ENCODE results near the gene IFRD1.
"Not testable (repeated sequence)": the region's sequence is repeated elsewhere in the genome, so short reads cannot be mapped to it uniquely, and the experiment has no call there.

The IFRD1 gene

DNA sequence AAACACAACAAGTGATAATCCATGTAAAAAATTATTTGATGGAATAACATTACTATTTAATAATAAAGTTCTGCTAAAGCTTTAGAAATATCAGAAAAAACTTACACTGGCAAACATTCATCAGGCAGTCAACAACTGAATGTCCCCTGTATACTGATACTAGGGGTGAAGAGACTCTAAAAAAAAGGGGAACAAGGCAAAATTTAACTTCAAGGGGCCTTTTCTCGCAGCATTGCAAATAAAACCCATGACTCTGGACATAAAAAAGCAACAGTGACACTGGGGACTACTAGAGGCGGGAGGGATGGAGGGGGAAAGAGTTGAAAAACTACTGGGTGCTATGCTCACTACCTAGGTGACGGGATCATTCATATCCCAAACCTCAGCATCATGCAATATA lies 5.8 kb upstream of the IFRD1 start:
- no peak for DNase-seq (ENCODE audit: low spot score)

GRCh38 chr7:112446431-112446830 lies 3.8 kb upstream of the IFRD1 start:
- DNase-seq (ENCODE audit: low spot score): no peak

GRCh38 chr7:112447406-112447805 lies 2.9 kb upstream of the IFRD1 start:
- DNase-seq (ENCODE audit: low spot score): no peak

- no peak for DNase-seq (ENCODE audit: low spot score)
These were observed 1.9 kb upstream of the IFRD1 start for GRCh38 chr7:112448381-112448780.

DNA sequence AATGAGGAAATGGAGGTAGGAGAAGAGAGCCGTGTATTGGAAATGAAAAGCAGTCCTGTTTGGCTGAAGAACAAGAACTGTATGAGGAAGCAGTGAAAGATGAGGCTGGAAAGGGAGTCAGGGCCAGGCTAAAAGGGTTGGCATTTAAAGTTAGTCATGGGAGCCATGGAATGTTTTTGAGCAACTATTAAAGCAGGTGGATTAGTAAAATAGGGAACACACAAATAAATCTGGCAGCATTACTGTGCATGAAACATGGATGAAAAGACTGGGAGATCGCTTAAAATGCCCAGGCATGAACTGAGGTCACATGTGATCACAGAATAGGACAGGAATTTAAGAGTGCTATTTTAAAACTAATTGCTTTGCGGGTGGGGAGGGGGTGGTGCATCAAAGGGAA lies 1.4 kb upstream of the IFRD1 start:
- no peak for DNase-seq (ENCODE audit: low spot score)

- no peak for DNase-seq (ENCODE audit: low spot score)
These were observed 907 bp upstream of the IFRD1 start for GRCh38 chr7:112449353-112449752.

DNA sequence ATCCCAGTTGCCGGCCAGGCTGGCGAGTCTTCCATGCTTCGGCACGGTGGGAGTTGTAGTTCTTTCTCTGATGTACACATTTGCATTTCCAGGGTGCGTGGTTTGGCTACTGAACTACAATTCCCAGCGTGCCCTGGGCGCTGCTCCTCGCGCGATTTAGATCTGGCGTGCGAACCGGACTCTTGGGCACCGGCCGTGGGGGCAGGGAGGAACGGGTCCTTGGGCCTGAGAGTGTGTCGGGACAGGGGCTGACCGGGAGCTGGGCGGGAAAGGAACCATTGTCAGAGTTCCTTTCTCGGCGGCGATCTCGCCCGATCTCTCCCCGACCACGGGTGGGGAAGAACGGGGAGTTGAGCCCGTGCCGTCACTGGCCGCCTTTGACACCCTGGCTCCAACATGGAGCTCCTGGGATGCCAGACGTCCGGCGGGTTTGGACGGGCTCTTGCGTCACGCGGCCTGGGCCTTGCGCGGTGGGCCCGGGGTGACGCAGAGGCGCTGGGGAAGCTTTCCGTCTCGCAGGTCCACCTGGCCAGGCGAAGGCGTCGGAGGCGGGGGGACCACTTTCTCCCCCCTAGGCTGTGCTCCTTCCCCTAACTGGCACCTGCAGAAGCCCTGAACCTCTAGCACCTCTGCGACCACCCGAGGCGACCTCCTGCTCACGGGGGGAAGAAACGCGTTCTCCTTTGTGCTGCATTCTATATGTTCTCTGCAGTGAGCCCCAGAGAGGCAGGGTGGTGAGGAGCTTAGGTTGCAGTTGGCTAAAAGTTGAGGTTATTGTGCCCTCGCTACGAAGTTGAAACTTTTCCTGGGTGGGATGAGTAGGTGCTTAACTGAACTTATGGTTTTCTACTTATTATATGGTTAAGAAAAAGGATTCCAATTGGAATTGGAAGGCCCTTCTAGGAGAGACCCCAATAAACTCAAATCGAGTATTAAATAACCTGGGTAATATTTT lies 824 bp downstream of the IFRD1 start:
- DNase-seq (ENCODE audit: low spot score): peak; percentile 98

GRCh38 chr7:112452102-112452888 lies 2.0 kb downstream of the IFRD1 start:
- DNase-seq (ENCODE audit: low spot score): no peak

GRCh38 chr7:112453505-112454171 lies 3.4 kb downstream of the IFRD1 start:
- DNase-seq (ENCODE audit: low spot score): no peak

DNA sequence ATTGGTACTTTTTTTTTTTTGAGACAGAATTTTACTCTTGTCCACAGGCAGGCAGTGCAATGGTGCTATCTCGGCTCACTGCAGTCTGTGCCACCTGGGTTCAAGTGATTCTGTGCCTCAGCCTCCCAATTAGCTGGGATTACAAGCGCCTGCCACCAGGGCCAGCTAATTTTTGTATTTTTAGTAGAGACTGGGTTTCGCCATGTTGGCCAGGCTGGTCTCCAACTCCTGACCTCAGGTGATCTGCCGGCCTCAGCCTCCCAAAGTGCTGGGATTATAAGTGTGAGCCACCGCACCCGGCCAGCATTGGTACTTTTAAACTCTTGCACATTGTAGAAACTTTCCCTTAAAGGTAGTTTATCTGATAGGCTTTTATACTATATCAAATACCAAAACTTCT lies 3.9 kb downstream of the IFRD1 start:
- not testable (repeated sequence) for DNase-seq (ENCODE audit: low spot score)

GRCh38 chr7:112459645-112460044 lies 9.4 kb downstream of the IFRD1 start:
- no peak for DNase-seq (ENCODE audit: low spot score)

DNA sequence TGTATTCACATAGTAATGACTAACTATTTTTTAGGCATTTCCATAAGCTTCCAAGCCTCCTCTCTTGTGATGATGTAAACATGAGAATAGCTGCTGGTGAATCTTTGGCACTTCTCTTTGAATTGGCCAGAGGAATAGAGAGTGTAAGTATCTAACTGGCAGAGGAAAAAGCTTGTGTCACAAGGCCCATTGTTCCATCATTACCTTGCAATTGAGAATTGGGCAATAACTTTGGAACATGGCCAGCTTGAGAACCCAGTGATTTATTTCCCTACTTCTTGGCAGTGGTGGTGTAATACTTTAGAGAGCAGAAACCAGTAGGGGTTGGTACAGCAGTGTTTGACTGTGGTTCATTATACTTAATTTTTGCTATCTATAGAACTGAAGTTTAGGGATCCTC lies 12.0 kb downstream of the IFRD1 start:
- DNase-seq (ENCODE audit: low spot score): no peak

DNA sequence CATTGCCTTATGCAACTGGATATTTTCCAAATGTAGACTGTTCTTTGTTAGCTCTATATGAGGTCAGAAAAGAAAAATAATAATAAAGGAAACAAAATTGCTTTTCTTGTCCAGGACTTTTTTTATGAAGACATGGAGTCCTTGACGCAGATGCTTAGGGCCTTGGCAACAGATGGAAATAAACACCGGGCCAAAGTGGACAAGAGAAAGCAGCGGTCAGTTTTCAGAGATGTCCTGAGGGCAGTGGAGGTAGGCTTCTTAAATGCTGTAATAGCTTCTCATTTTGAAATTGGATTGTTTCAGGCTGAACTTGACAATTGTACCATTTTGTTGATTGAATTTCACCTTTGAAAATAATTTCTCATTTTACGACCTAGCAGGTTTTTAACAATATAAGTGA lies 17.6 kb downstream of the IFRD1 start:
- DNase-seq (ENCODE audit: low spot score): no peak

DNA sequence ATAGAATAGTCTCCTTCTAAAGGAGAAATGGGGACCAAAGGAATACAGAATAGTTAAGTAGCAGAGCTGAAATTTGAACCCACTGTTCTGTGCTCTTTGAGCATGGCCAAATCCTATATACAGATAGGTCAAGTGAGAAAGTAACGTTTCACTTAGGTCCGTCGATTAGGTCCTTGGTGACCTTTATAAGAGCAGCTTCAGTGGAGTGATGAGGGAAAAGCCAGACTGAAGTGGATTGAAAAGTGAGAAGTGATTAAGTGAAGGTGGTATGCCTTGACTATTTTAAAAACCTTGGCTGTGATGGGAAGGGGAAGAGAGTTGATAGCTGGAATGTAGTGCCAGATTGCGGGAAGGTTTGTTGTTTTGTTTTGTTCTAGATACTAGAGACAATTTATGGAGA lies 19.9 kb downstream of the IFRD1 start:
- no peak for DNase-seq (ENCODE audit: low spot score)

GRCh38 chr7:112476390-112477052 lies 26.3 kb downstream of the IFRD1 start:
- DNase-seq (ENCODE audit: low spot score): no peak

DNA sequence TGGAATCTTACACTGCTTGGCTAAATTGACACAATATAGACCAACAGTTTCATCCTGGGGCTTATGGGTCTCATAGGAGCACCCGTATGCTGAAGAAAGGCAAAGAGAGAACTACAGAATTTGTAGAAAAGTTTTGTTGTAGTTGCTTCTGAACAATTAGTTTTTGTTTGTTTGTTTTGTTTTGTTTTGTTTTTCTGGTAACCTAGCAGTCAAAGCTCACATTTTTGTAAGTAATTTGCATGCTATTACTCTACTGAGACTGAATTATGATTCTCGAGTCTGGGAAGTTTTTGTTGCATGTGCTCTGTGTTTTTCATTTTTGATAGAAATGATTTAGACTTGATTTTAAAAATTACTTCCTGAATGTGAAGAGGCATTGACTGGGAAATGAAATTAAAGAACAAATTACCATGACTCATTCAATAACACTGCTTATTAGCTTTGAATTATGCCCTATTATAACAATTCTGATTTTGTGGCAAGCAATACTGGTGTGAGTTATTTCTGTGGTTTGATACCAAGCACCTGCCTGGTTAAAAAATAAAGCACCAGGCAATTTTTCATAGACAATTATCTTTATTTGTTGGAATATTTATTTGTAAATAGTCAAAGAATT lies 31.0 kb downstream of the IFRD1 start:
- no peak for DNase-seq (ENCODE audit: low spot score)

DNA sequence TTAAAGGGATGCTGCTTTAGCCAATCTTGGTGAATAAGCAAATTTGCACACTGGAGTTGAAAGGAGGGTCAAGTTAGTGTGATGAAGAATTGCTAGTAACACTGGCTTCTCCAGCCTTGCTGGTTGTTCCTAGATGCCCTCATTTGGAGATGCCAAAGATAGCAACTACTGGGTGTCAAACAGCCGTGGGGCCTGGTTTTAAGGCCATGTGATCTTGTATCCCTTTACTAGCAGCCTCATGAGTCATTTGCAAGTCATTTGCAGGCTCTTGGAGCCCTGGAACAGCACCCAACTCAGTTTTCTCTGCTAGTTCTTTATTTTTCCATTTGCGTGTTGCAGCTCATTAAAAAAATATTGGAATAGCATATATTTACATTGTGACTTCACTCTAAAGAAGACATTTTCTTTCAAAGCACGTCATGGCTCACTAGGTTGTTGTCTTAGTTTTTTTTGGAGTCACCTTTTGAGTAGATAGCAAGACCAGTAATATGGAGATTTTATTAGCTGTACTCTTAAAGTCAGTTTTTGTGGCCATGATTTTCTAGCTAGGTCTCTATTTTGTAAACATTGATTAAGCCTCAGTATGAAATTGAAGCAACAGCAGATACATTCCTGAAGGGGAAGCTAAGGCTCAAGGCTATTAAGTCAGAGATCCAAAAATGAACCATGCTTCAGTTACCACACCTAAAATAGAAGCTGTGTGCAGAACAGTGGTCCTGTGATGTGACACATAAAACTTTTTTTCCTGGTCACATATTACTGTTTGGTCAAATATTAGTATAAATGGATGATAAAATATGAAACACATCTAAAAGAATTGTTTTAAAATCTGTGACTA lies 31.8 kb downstream of the IFRD1 start:
- no peak for DNase-seq (ENCODE audit: low spot score)

GRCh38 chr7:112484671-112485167 lies 34.5 kb downstream of the IFRD1 start:
- DNase-seq (ENCODE audit: low spot score): no peak

DNA sequence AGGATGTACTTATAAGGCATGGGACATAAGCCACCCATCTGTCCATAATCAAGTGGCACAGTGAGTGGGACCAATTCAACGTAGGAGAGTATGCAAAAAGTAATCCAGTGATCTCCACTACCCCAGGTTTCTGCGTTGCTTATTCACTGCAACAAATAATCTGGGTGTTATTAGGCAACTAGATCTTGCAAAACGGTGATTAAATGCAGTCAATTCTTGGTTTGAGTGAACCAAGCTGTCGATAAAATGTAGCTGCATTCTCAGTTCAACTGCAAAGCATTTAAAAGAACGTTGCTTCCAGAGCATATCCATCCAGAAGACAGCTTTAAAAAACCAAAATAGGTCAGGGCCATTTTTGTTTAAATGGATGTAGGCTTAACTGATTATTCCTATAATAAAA lies 35.5 kb downstream of the IFRD1 start:
- no peak for DNase-seq (ENCODE audit: low spot score)

- DNase-seq (ENCODE audit: low spot score): no peak
These were observed 37.4 kb downstream of the IFRD1 start for GRCh38 chr7:112487457-112488263.
